SK-N-SH treated with all-trans-retinoic acid at 6 μM for 48 hours (cell line): ENCODE data around the gene SMYD3.

ENCODE experiments used
- ATAC-seq: fragments of 200-7000 bp; cut with Tn5 transposase; 3 replicates; pipeline ENCODE4 v1.9.1; 2020; ENCODE audit warnings: mild to moderate bottlenecking, moderate library complexity
- BACH2 ChIP-seq: fragments of 250-450 bp; sonication (Bioruptor Pico); IDR thresholded peaks from 2 replicates; pipeline ENCODE4 v1.9.0; 2021; ENCODE audit warnings: mild to moderate bottlenecking, borderline replicate concordance
- CREB5 ChIP-seq: fragments of 250-450 bp; sonication (Bioruptor Pico); IDR thresholded peaks from 2 replicates; pipeline ENCODE4 v1.5.1; 2020; ENCODE audit warnings: low read depth, mild to moderate bottlenecking, moderate library complexity
- CSDC2 ChIP-seq: fragments of 250-450 bp; sonication (Bioruptor Pico); IDR thresholded peaks from 2 replicates; pipeline ENCODE4 v1.5.0; 2020; ENCODE audit warnings: mild to moderate bottlenecking, moderate library complexity
- GLIS3 ChIP-seq: fragments of 250-450 bp; sonication (Bioruptor Pico); IDR thresholded peaks from 2 replicates; pipeline ENCODE4 v1.5.0; 2020; ENCODE audit warnings: mild to moderate bottlenecking, moderate library complexity
- ISL1 ChIP-seq: fragments of 250-450 bp; sonication (Bioruptor Pico); IDR thresholded peaks from 2 replicates; pipeline ENCODE4 v2.1.2; 2022; ENCODE audit warnings: mild to moderate bottlenecking, moderate library complexity
- OSR1 ChIP-seq: fragments of 250-450 bp; sonication (Bioruptor Pico); IDR thresholded peaks from 2 replicates; pipeline ENCODE4 v1.8.0; 2022; ENCODE audit warnings: moderate library complexity, mild to moderate bottlenecking, inconsistent platforms
- PATZ1 ChIP-seq: fragments of 250-450 bp; sonication (Bioruptor Pico); IDR thresholded peaks from 2 replicates; pipeline ENCODE4 v1.8.0; 2020; ENCODE audit warnings: mild to moderate bottlenecking, moderate library complexity, borderline replicate concordance
- POU6F1 ChIP-seq: fragments of 250-450 bp; sonication (Bioruptor Pico); IDR thresholded peaks from 2 replicates; pipeline ENCODE4 v1.8.0; 2021; ENCODE audit warnings: low read depth, mild to moderate bottlenecking, moderate library complexity, borderline replicate concordance
- RARB ChIP-seq: fragments of 250-450 bp; sonication (Bioruptor Pico); IDR thresholded peaks from 2 replicates; pipeline ENCODE4 v1.8.0; 2021; ENCODE audit warnings: mild to moderate bottlenecking, moderate library complexity
- SNAI2 ChIP-seq: fragments of 250-450 bp; sonication (Bioruptor Pico); IDR thresholded peaks from 2 replicates; pipeline ENCODE4 v1.5.0; 2020; ENCODE audit warnings: mild to moderate bottlenecking, moderate library complexity
- TOX ChIP-seq: fragments of 250-450 bp; sonication (Bioruptor Pico); IDR thresholded peaks from 2 replicates; pipeline ENCODE4 v1.8.0; 2021; ENCODE audit warnings: mild to moderate bottlenecking, moderate library complexity, borderline replicate concordance
- TSHZ2 ChIP-seq: fragments of 250-450 bp; sonication (Bioruptor Pico); IDR thresholded peaks from 2 replicates; pipeline ENCODE4 v1.5.0; 2020; ENCODE audit warnings: mild to moderate bottlenecking, moderate library complexity
- ZC3H10 ChIP-seq: fragments of 250-450 bp; sonication (Bioruptor Pico); IDR thresholded peaks from 2 replicates; pipeline ENCODE4 v1.5.1; 2021; ENCODE audit warnings: mild to moderate bottlenecking, moderate library complexity
- ZFP3 ChIP-seq: fragments of 250-450 bp; sonication (Bioruptor Pico); IDR thresholded peaks from 2 replicates; pipeline ENCODE4 v1.5.0; 2020; ENCODE audit warnings: mild to moderate bottlenecking, moderate library complexity
- ZNF565 ChIP-seq: fragments of 450-650 bp; formaldehyde crosslinking; conservative IDR thresholded peaks from 2 replicates; pipeline ENCODE4 v1.5.0; 2020; ENCODE audit warnings: low read depth, mild to moderate bottlenecking, moderate library complexity
- ZNF70 ChIP-seq: fragments of 450-650 bp; formaldehyde crosslinking; IDR thresholded peaks from 2 replicates; pipeline ENCODE4 v1.5.0; 2020; ENCODE audit warnings: mild to moderate bottlenecking, moderate library complexity

Gene SMYD3

GRCh38 chr1:246003442-246003730 is 503.7 kb downstream of the SMYD3 start (continued):
- TF ChIP-seq POU6F1 (no peak), ZNF70 (CRISPR knock-in tag) (no peak)

- TF ChIP-seq POU6F1 (peak; percentile 74; the same call in 1 of the 2 replicates), TSHZ2 (CRISPR knock-in tag) (no peak)
- ATAC-seq = peak; percentile 66
These were observed 504.2 kb downstream of the SMYD3 start for GRCh38 chr1:246002725-246003441.

- TF ChIP-seq ZNF70 (CRISPR knock-in tag) (no peak), OSR1 (CRISPR knock-in tag) (no peak), SNAI2 (CRISPR knock-in tag) (no peak), BACH2 (CRISPR knock-in tag) (no peak), TOX (CRISPR knock-in tag) (no peak), ZNF565 (CRISPR knock-in tag) (no peak), POU6F1 (no peak), GLIS3 (CRISPR knock-in tag) (no peak), ISL1 (no peak), CREB5 (no peak), ZC3H10 (CRISPR knock-in tag) (no peak), RARB (CRISPR knock-in tag) (no peak), ZFP3 (no peak)
These were observed 505.2 kb downstream of the SMYD3 start for GRCh38 chr1:246001837-246002230.

GRCh38 chr1:246001142-246001836 is 505.8 kb downstream of the SMYD3 start:
- ATAC-seq = peak; percentile 3

More at GRCh38 chr1:246001837-246002230, 505.2 kb downstream of the SMYD3 start:
- ATAC-seq = peak; percentile 5; the same call in 2 of the 3 replicates

More at GRCh38 chr1:246001142-246001836, 505.8 kb downstream of the SMYD3 start:
- TF ChIP-seq CSDC2 (CRISPR knock-in tag) (0 out of 2 replicates have a peak, but pooled peaks have one; percentile 36), PATZ1 (no peak), BACH2 (CRISPR knock-in tag) (no peak), RARB (CRISPR knock-in tag) (0 out of 2 replicates have a peak, but pooled peaks have one; percentile 8), TOX (CRISPR knock-in tag) (0 out of 2 replicates have a peak, but pooled peaks have one; percentile 36)
